Neutrophil (primary cell): Measurements from ENCODE around the gene TUBB1.

Experiments used
- H3K27ac ChIP-seq: fragments of 200-600 bp; sonication (generic); 2 replicates; pipeline ENCODE4 v1.5.1; 2016; ENCODE audit warnings: mild to moderate bottlenecking, moderate library complexity
- H3K27me3 ChIP-seq: fragments of 200-600 bp; sonication (generic); 2 replicates; pipeline ENCODE4 v1.6.0; 2016; ENCODE audit warnings: mild to moderate bottlenecking
- H3K36me3 ChIP-seq: fragments of 200-600 bp; sonication (generic); 2 replicates; pipeline ENCODE4 v1.5.1; 2017
- H3K4me1 ChIP-seq, 2 experiments: fragments of 200-600 bp in 1 of 2; sonication (generic) in 1 of 2; 1 replicate in 1 of 2; 2 replicates in 1 of 2; pipeline versions ENCODE4 v1.5.1 to v1.6.1; 2013 to 2016; ENCODE audit warnings: low read depth in 1 of 2, low read length in 1 of 2, mild to moderate bottlenecking in 1 of 2, moderate library complexity in 1 of 2; ENCODE audit not compliant: control insufficient read depth in 1 of 2, insufficient read depth in 1 of 2
- H3K4me3 ChIP-seq, 2 experiments: fragments of 200-600 bp in 1 of 2; sonication (generic) in 1 of 2; 1 replicate in 1 of 2; 2 replicates in 1 of 2; pipeline ENCODE4 v1.5.1; 2013 to 2016; ENCODE audit warnings: low read depth in 1 of 2, low read length in 1 of 2, mild to moderate bottlenecking in 1 of 2, moderate library complexity in 1 of 2
- H3K9me3 ChIP-seq: fragments of 200-600 bp; sonication (generic); 2 replicates; pipeline ENCODE4 v1.5.1; 2016
- CTCF ChIP-seq: fragments of 200-600 bp; sonication (generic); IDR thresholded peaks from 2 replicates; pipeline ENCODE4 v1.5.1; 2016; ENCODE audit warnings: antibody characterized with exemption

TUBB1 gene

GRCh38 chr20:59048681-59049030 lies 29.4 kb downstream of the TUBB1 start:
- Histone ChIP-seq H3K27me3 (peaks cover 40% of the 10 kb centered on the region), H3K27ac (no peak overlapping the region)

GRCh38 chr20:59050437-59050836 lies 31.2 kb downstream of the TUBB1 start:
- TF ChIP-seq CTCF: no peak
- Histone ChIP-seq H3K9me3 (no peaks in the 10 kb centered on the region), H3K27me3 (peaks cover 53% of the 10 kb centered on the region), H3K27ac (no peak overlapping the region), H3K4me1 (peaks cover 0 to 3% of the 10 kb centered on the region in 2 experiments), H3K36me3 (no peaks in the 10 kb centered on the region), H3K4me3 (no peak overlapping the region)

More at GRCh38 chr20:59048681-59049030, 29.4 kb downstream of the TUBB1 start:
- Histone ChIP-seq H3K4me1 (peaks cover 3 to 7% of the 10 kb centered on the region in 2 experiments), H3K4me3 (no peak overlapping the region), H3K9me3 (no peaks in the 10 kb centered on the region), H3K36me3 (no peaks in the 10 kb centered on the region)
- no peak for TF ChIP-seq CTCF

DNA sequence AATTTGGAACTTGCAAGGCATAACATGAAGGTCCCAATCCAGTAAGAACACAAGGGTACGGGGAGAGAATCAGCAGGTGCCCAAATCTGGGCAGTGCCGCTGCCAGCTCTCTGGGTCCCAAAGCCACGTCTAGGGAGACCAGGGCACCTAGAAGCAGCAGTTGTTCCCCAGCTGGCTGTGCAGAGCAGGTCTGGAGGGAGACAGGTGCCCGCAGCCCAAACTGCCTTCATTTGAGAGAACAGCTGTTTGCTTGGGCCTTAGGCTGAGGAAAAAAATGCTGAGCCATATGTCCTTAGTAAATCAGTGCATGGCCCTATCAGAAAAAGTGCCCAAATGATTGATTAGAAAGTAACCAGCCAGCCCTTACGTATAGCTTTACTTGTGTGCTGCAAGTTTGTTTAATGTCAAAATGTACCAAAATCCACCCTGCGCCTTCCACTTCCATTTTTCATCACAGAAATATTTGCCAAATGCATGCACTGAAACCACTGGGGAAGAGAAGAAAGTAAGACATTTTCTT lies 32.5 kb downstream of the TUBB1 start:
- no peak overlapping the region for H3K4me3 ChIP-seq
- H3K9me3 ChIP-seq: no peaks in the 10 kb centered on the region
- H3K36me3 ChIP-seq: no peaks in the 10 kb centered on the region
- no peak for TF ChIP-seq CTCF
- H3K27ac ChIP-seq: no peak overlapping the region
- H3K27me3 ChIP-seq: peaks cover 63% of the 10 kb centered on the region
- peaks cover 0 to 3% of the 10 kb centered on the region in 2 experiments for H3K4me1 ChIP-seq

GRCh38 chr20:59055302-59055701 lies 36.1 kb downstream of the TUBB1 start:
- peaks cover 0 to 3% of the 10 kb centered on the region in 2 experiments for H3K4me1 ChIP-seq
- no peak for TF ChIP-seq CTCF
- no peak overlapping the region for H3K4me3 ChIP-seq
- no peaks in the 10 kb centered on the region for H3K9me3 ChIP-seq
- peaks cover 80% of the 10 kb centered on the region for H3K27me3 ChIP-seq
- no peaks in the 10 kb centered on the region for H3K36me3 ChIP-seq
- H3K27ac ChIP-seq: no peak overlapping the region

DNA sequence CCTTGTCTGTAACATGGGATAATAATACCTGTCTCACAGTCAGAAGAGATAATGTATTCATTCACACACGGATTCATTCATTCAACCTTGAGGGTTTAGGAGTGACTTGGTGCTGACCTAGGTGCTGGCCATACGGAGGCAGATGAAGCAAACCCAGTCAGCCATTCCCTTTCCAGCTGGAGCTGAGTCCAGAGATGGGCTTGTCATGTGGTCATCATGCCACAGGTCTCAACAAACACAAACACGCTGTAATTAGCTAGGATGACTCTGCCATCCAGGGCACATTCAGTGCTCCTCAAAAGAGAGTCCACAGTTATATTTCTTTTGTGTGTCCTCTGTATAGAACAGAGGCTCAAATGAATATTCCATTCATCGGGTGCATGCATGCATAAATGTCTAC lies 42.9 kb downstream of the TUBB1 start:
- Histone ChIP-seq H3K9me3 (no peaks in the 10 kb centered on the region), H3K4me1 (no peaks in the 10 kb centered on the region), H3K4me3 (no peak overlapping the region), H3K27ac (no peak overlapping the region), H3K36me3 (no peaks in the 10 kb centered on the region), H3K27me3 (peaks cover 91% of the 10 kb centered on the region)
- TF ChIP-seq CTCF: no peak
